ENCODE measurements around the gene TCF4.

The TCF4 gene

DNA sequence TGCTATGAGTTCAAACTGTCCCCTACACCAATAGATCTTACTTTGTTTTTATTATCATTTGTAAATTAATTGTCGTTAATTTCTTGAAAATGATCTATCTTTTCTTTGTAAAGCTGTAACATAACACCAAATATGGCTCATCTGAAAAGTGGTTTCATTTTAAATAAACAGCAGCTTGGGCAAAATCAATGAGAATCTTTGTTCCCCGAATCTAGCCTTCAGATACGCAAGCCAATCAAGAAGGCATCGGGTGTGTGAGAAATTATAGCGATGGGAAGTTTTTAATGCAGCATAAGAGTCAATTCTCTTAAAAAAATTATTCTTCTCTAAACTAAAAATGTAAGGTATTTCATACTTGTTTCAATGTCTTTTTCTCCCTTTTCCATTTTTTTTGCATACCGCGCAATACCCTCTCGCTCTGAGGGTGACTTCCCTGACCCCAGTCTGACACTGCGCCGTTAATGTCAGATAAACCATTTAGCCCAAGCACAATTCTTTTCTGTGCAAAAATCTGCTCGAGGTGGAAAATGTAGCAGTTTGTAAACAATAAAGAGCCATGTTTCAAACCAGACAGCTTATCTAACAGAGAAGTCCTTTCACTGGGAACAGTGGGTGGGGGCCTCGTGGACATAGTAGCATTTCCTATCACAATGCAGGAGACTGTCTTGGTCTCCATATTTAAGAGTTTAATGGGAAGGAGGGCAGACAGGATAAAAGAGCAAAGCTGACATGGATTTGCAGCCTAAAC, 129.4 kb downstream of the TCF4 start:
- DNase-seq (ENCODE audit: extremely low spot score), result no peak
- ChIA-PET POLR2A (no interaction called here), CTCF (no interaction called here)
- TF ChIP-seq, protein P1, sequence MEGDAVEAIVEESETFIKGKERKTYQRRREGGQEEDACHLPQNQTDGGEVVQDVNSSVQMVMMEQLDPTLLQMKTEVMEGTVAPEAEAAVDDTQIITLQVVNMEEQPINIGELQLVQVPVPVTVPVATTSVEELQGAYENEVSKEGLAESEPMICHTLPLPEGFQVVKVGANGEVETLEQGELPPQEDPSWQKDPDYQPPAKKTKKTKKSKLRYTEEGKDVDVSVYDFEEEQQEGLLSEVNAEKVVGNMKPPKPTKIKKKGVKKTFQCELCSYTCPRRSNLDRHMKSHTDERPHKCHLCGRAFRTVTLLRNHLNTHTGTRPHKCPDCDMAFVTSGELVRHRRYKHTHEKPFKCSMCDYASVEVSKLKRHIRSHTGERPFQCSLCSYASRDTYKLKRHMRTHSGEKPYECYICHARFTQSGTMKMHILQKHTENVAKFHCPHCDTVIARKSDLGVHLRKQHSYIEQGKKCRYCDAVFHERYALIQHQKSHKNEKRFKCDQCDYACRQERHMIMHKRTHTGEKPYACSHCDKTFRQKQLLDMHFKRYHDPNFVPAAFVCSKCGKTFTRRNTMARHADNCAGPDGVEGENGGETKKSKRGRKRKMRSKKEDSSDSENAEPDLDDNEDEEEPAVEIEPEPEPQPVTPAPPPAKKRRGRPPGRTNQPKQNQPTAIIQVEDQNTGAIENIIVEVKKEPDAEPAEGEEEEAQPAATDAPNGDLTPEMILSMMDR (IDR thresholded peaks at IDR 0.05; ENCODE audit: control extremely low read depth, extremely low read depth, low read depth, missing control alignments), result no peak

DNA sequence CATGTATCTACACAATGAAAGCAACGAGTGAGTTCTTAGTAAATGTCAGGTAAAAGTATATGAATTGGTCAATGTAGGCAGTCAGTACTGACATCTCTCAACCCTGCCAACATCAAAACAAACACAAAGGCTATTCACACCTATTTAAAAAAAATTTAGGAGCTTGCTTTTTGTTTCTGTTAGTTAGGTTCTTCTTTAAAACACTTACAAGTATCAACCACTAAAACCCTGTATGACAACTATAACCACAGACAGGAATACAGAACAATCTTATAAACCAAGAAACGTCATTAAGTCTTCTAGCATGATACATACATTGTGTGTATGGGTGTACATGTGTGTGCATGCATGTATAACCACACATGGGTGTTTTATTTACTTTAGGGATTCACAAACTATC, 131.0 kb downstream of the TCF4 start:
- ChIA-PET POLR2A (no interaction called here), CTCF (interaction anchor here (1.2 to 1.9 kb wide), 3 partner anchors 13 to 42 kb away, joined by 3 to 6 read pairs (median 4); no protein-coding TSS in a partner anchor)
- no peak for DNase-seq (ENCODE audit: extremely low spot score)
- TF ChIP-seq, protein P1 (IDR thresholded peaks at IDR 0.05; ENCODE audit: control extremely low read depth, extremely low read depth, low read depth, missing control alignments), result no peak

DNA sequence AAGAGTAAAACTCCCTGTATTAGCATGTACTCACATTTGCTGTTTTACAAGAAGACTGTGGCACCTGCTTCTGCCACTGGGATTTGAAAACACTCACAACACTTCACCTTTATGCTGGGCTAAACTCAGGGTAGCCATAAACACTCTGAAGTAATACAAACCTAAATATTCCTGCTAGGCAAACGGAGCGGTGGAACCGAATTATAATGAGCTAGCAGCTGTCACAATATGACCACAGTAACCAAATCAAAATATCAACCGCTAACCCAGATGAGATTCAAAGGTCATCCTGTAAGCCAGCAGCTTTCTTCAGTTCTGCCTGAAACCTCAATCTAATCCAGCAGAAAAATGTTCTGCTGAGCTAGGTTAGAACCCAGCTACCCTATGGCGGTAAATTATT, 132.1 kb downstream of the TCF4 start:
- ChIA-PET POLR2A (no interaction called here), CTCF (interaction anchor here (1.2 to 1.9 kb wide), 4 partner anchors 9 to 41 kb away, joined by 3 to 6 read pairs (median 4); no protein-coding TSS in a partner anchor)
- no peak for DNase-seq (ENCODE audit: extremely low spot score)
- TF ChIP-seq, protein P1 (IDR thresholded peaks at IDR 0.05; ENCODE audit: control extremely low read depth, extremely low read depth, low read depth, missing control alignments), result no peak

DNA sequence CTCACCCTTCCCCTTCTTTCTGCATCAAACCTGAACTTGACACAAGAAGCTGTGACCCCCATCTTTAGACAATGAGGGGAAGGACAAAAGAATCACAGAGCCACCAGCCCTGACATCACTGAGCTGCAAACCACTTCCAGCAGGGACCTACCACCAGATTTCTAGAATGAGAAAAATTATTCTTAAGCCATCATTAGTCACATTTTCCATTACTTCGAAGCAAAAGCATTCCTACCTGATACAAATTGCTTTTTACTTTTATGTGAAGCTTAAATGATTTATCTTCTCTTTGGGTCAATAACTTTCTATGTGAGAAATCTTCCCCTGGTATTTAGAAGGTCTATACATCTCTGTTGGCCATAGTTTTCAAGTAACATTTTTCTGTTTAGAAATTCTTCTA, 134.8 kb downstream of the TCF4 start:
- ChIA-PET POLR2A (no interaction called here), CTCF (interaction anchor here (0.9 to 1.5 kb wide), 2 partner anchors 19 to 38 kb away, joined by 4 to 5 read pairs; no protein-coding TSS in a partner anchor)
- no peak for DNase-seq (ENCODE audit: extremely low spot score)
- TF ChIP-seq, protein P1 (IDR thresholded peaks at IDR 0.05; ENCODE audit: control extremely low read depth, extremely low read depth, low read depth, missing control alignments), result no peak

DNA sequence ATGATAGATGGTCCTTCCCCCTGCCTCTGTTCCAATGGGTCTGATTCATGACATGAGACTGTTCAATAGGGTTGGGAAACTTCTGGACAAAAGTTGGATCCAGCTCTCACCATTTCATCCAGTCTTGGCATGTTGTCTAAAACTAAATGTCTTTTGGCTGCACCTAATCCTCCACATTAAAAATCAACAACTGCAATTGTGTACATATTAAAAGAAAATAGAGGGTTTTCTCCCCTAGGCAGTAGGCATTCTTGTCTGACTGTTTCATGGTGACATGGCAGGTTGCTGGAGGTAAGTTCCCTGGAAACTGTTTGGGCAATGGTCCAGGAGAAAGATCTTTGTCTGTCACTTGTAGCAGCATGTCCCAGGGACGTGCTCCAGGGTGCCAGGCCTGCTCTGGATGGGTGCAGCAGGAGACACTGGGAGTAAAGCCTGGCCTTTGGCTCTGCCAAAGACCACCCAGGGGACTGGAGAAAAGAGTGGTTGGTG, 135.8 kb downstream of the TCF4 start:
- no peak for DNase-seq (ENCODE audit: extremely low spot score)
- TF ChIP-seq, protein P1 (IDR thresholded peaks at IDR 0.05; ENCODE audit: control extremely low read depth, extremely low read depth, low read depth, missing control alignments), result no peak
- POLR2A ChIA-PET, result no interaction called here
- CTCF ChIA-PET, result interaction anchor here (0.8 to 1.5 kb wide), 3 partner anchors 9 to 37 kb away, joined by 3 to 5 read pairs (median 3); no protein-coding TSS in a partner anchor

DNA sequence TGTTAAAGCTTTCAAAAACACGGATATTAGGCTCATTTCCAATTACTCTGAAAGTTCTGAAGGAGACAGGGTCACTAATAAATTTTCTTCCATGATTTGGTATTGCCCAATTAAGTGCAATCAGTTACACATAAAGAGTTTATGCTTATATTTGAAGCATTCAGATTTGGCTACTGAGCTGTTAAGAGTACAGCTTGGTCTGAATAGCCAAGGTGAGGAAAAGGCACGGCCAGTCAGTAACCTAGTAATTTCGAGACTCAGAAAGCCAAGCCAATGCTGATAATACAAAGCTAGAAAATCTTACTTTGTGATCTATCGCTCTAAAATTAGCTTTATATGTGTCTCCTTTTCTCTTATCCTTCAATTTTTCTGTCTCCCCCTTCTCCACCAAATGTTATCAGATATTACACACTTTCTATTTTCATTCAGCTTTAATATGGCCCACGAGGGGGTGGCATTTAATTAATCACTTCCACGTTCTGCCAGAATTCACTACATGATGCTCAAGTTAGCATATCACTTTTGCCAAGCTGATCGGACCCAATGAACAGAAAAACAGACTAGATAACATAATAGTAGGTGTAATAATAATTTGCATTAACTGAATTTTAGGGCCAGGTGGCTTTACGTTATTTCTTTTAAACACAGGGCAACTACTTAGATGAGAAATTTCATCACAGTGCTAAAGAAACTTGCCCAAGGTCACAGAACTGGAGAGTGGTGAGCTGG, 138.4 kb downstream of the TCF4 start:
- CTCF ChIA-PET, result interaction anchor here (1.0 to 1.2 kb wide), 5 partner anchors 10 to 1127 kb away, joined by 3 to 4 read pairs (median 3); no protein-coding TSS in a partner anchor
- no peak for DNase-seq (ENCODE audit: extremely low spot score)
- TF ChIP-seq, protein P1 (IDR thresholded peaks at IDR 0.05; ENCODE audit: control extremely low read depth, extremely low read depth, low read depth, missing control alignments), result no peak
- POLR2A ChIA-PET, result no interaction called here
